Fibroblast of lung (primary cell): ENCODE data around the gene HOXB7. TPM values are rescaled to one million over a fixed set of nuclear protein-coding genes. Genes with fewer than 3 reads are reported as not detected.
A peak's percentile ranks its signal among the peaks of the same experiment; 100 is the strongest.

Experiments used
- DNase-seq, 2 donors: peaks; one replicate each; pipeline versions ENCODE4 v3.0.0 to v3.0.0-alpha.2; 2010; ENCODE audit warnings: low read depth in 2 of 2
- H2AFZ ChIP-seq: 2 replicates; pipeline ENCODE4 v1.5.1; 2012; ENCODE audit warnings: low read length, control low read depth, inconsistent platforms
- H3K27ac ChIP-seq: 2 replicates; pipeline ENCODE4 v1.5.1; 2011; ENCODE audit warnings: low read length, control low read depth; ENCODE audit not compliant: insufficient read depth
- H3K27me3 ChIP-seq: 2 replicates; pipeline ENCODE4 v1.5.1; 2011; ENCODE audit warnings: mild to moderate bottlenecking, low read length; ENCODE audit not compliant: control insufficient read depth, insufficient read depth
- H3K36me3 ChIP-seq: 2 replicates; pipeline ENCODE4 v1.5.1; 2011; ENCODE audit warnings: low read length; ENCODE audit not compliant: control insufficient read depth, insufficient read depth
- H3K4me1 ChIP-seq: 2 replicates; pipeline ENCODE4 v1.5.1; 2011; ENCODE audit warnings: low read length; ENCODE audit not compliant: control insufficient read depth, insufficient read depth; ENCODE audit errors: extremely low read depth
- H3K4me2 ChIP-seq: 2 replicates; pipeline ENCODE4 v1.5.1; 2011; ENCODE audit warnings: low read length, control low read depth; ENCODE audit not compliant: insufficient read depth; ENCODE audit errors: extremely low read depth
- H3K4me3 ChIP-seq, 4 experiments: fragments of 200-600 bp in 1 of 4; sonication (generic) in 1 of 4; replicated peaks in 1 of 4; 2 replicates each; pipeline ENCODE4 v1.5.1; 2011 to 2016; ENCODE audit warnings: low read length in 4 of 4, low read depth in 3 of 4, mild to moderate bottlenecking in 3 of 4, control low read depth in 2 of 4, inconsistent platforms in 1 of 4, mixed read lengths in 1 of 4; ENCODE audit not compliant: insufficient read depth in 1 of 4; ENCODE audit errors: control extremely low read depth in 1 of 4
- H3K79me2 ChIP-seq: 2 replicates; pipeline ENCODE4 v1.5.1; 2012; ENCODE audit warnings: mild to moderate bottlenecking, low read length, inconsistent platforms; ENCODE audit not compliant: control insufficient read depth, insufficient read depth
- H3K9ac ChIP-seq: 2 replicates; pipeline ENCODE4 v1.5.1; 2011; ENCODE audit warnings: mild to moderate bottlenecking, low read length, control low read depth; ENCODE audit not compliant: insufficient read depth
- H3K9me3 ChIP-seq: 2 replicates; pipeline ENCODE4 v1.5.1; 2012; ENCODE audit warnings: low read depth, low read length; ENCODE audit not compliant: control insufficient read depth, insufficient read depth
- H4K20me1 ChIP-seq: 2 replicates; pipeline ENCODE4 v1.5.1; 2011; ENCODE audit warnings: low read length; ENCODE audit not compliant: control insufficient read depth, insufficient read depth; ENCODE audit errors: extremely low read depth
- CTCF ChIP-seq, 2 donors: IDR thresholded peaks in 1 of 2; conservative IDR thresholded peaks in 1 of 2; 1 replicate in 1 of 2; 2 replicates in 1 of 2; pipeline ENCODE4 v1.5.1; 2011 to 2012; ENCODE audit warnings: low read length in 2 of 2, control low read depth in 1 of 2, inconsistent platforms in 1 of 2, low read depth in 1 of 2, mild to moderate bottlenecking in 1 of 2
- EZH2 ChIP-seq: IDR thresholded peaks from 2 replicates; pipeline ENCODE4 v1.5.1; 2012; ENCODE audit warnings: low read length, control low read depth, mild to moderate bottlenecking; ENCODE audit errors: missing control alignments
- polyA plus RNA-seq, 2 donors: library from polyadenylated mRNA; depleted of rRNA in 1 of 2; stranded (reverse) in 1 of 2; unstranded in 1 of 2; fragments of >200 nt; gene quantifications; 2 replicates each; pipeline ENCODE4 v1.2.1, GENCODE V29; 2011 to 2012; ENCODE audit warnings: missing spikeins in 1 of 2
- total RNA-seq: library from RNA; depleted of rRNA; stranded (reverse); fragments of >200 nt; gene quantifications from 2 replicates; pipeline ENCODE4 v1.2.1, GENCODE V29; 2014

HOXB7 gene
- total and polyA plus RNA-seq, 2 donors (not counting 1 experiment from before 2014, with no cell fraction given) = 7.4 to 12.7 TPM

- peak overlapping the region; percentile 95 for H3K4me2 ChIP-seq
- H3K27ac ChIP-seq = peak overlapping the region; percentile 86
- no peaks in the 10 kb centered on the region for H3K9me3 ChIP-seq
- peaks cover 52% of the 10 kb centered on the region for H3K4me1 ChIP-seq
- TF ChIP-seq EZH2 (no peak), CTCF (conservative IDR thresholded peaks at IDR 0.05 in 1 of 2, IDR thresholded peaks at IDR 0.05 in 1 of 2; ENCODE audit: low read depth in 1 of 2, low read length in 2 of 2) (no peak)
- peak in 1 of 2 donors; percentile 39 for DNase-seq
- H2AFZ ChIP-seq = no peak overlapping the region
- peak overlapping the region; percentile 75 for H3K9ac ChIP-seq
- H4K20me1 ChIP-seq = no peaks in the 10 kb centered on the region
- H3K4me3 ChIP-seq = peak overlapping the region; percentile 59 to 98 (median 65)
- H3K27me3 ChIP-seq = no peaks in the 10 kb centered on the region
- H3K36me3 ChIP-seq = peaks cover 16% of the 10 kb centered on the region
- peaks cover 99% of the 10 kb centered on the region for H3K79me2 ChIP-seq
These were observed 46.4 kb downstream of the HOXB7 start for GRCh38 chr17:48564188-48565021.

GRCh38 chr17:48563867-48564187 is 47.0 kb downstream of the HOXB7 start:
- peaks cover 15% of the 10 kb centered on the region for H3K36me3 ChIP-seq
- H3K27ac ChIP-seq = peak overlapping the region; percentile 1
- H3K9me3 ChIP-seq = no peaks in the 10 kb centered on the region
- peaks cover 99% of the 10 kb centered on the region for H3K79me2 ChIP-seq
- DNase-seq = no peak
- H3K9ac ChIP-seq = peak overlapping the region; percentile 40
- H4K20me1 ChIP-seq = no peaks in the 10 kb centered on the region
- H3K4me2 ChIP-seq = peak overlapping the region; percentile 60
- H3K4me1 ChIP-seq = peaks cover 56% of the 10 kb centered on the region
- H3K4me3 ChIP-seq = peak overlapping the region; percentile 42 to 98 (median 56)
- TF ChIP-seq CTCF (conservative IDR thresholded peaks at IDR 0.05 in 1 of 2, IDR thresholded peaks at IDR 0.05 in 1 of 2; ENCODE audit: low read depth in 1 of 2, low read length in 2 of 2) (no peak), EZH2 (no peak)
- no peaks in the 10 kb centered on the region for H3K27me3 ChIP-seq
- no peak overlapping the region for H2AFZ ChIP-seq

- Histone ChIP-seq H3K9me3 (no peaks in the 10 kb centered on the region), H3K9ac (no peak overlapping the region), H3K4me2 (peak overlapping the region; percentile 60), H3K27ac (peak overlapping the region; percentile 1), H3K4me1 (peaks cover 60% of the 10 kb centered on the region), H3K79me2 (peaks cover 99% of the 10 kb centered on the region), H3K36me3 (peaks cover 15% of the 10 kb centered on the region), H3K4me3 (peak overlapping the region; percentile 42 to 98 (median 56)), H2AFZ (no peak overlapping the region), H4K20me1 (no peaks in the 10 kb centered on the region), H3K27me3 (no peaks in the 10 kb centered on the region)
- DNase-seq = peak; percentile 49 to 75
- TF ChIP-seq CTCF (conservative IDR thresholded peaks at IDR 0.05 in 1 of 2, IDR thresholded peaks at IDR 0.05 in 1 of 2; ENCODE audit: low read depth in 1 of 2, low read length in 2 of 2) (no peak), EZH2 (no peak)
These were observed 47.4 kb downstream of the HOXB7 start for GRCh38 chr17:48563385-48563838.
